GM12892 (cell line): ENCODE data around the gene NDUFAF4.
A peak's percentile ranks its signal among the peaks of the same experiment; 100 is the strongest.

ENCODE experiments used
- DNase-seq: peaks from one replicate; pipeline ENCODE4 v3.0.0; 2011; ENCODE audit not compliant: insufficient read length
- FAIRE-seq: peaks from 2 replicates; lab custom pipeline; 2011; peaks lifted over from hg19 to GRCh38; lab: Jason Lieb, UNC
- POLR2A ChIP-seq: IDR thresholded peaks from 2 replicates; pipeline ENCODE4 v1.6.1; 2011; ENCODE audit warnings: low read depth, low read length, control low read depth
- POLR2AphosphoS5 ChIP-seq: IDR thresholded peaks from 2 replicates; pipeline ENCODE4 v1.6.1; 2011; ENCODE audit warnings: low read depth, low read length, control low read depth
- TAF1 ChIP-seq: IDR thresholded peaks from 2 replicates; pipeline ENCODE4 v1.6.1; 2011; ENCODE audit warnings: low read depth, mild to moderate bottlenecking, control low read depth, low read length, borderline replicate concordance

NDUFAF4 gene

DNA sequence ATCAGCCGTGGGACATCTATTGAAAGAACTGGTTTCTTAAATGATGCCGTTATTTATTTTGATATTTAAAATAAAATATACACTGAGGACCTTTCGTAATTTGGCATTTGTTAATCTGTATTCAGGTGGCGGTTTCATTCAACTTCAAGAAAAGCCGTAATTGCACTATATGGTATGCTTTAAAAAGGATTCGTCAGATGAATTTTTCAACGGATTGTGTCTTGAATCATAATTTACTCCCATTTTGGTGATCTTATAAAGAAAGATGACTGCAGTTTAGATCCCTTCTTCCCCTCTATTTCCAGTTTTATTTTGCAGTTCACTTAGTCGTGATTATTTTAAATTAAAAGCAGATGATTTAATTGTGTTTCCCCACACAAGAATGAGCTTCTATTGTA is 27.6 kb upstream of the NDUFAF4 start:
- FAIRE-seq (no peak), DNase-seq (no peak)
- TF ChIP-seq TAF1 (no peak), POLR2A (no peak), POLR2AphosphoS5 (no peak)

DNA sequence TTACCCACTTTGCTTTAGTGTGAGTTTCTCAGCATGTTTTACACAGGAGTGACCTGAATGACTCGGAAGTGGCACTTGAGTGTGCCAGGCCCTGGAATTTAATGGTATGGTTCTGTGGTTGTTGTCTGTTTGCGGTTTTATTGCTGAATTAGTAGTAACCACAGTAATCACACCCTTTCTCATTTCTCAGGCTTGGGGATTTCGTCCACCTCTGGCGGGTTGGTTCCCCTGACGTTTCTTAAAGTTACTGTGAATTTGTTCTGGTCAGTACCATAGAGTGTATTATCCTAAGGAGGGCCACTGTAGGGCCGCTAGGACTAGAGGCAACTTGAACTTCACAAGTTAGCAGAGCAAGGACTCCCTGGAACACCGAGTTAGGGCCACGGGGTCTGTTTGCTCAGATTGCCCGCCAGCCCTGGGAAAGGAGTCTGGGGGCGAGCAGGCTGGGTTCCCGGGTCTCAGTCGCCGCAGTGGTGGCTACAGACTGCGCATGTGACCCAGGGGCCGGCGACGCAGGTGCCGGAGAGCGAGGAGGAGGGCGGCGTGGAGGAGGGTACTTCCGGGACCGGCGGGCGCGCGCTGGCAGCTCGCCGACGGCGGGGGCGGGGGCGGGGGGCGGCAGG is 26.3 kb upstream of the NDUFAF4 start:
- peak; percentile 42 for FAIRE-seq
- peak; percentile 57; the same call in 1 of the 2 replicates for TF ChIP-seq TAF1
- peak; percentile 58; the same call in 1 of the 2 replicates for TF ChIP-seq POLR2A
- no peak for TF ChIP-seq POLR2AphosphoS5
- no peak for DNase-seq

- FAIRE-seq (peak; percentile 53), DNase-seq (no peak)
- TF ChIP-seq TAF1, result no peak
- no peak for TF ChIP-seq POLR2AphosphoS5
- no peak for TF ChIP-seq POLR2A
These were observed 25.7 kb upstream of the NDUFAF4 start for GRCh38 chr6:96923400-96923799.

- FAIRE-seq (no peak), DNase-seq (no peak)
- TF ChIP-seq POLR2AphosphoS5 (no peak), POLR2A (no peak), TAF1 (no peak)
These were observed 19.4 kb upstream of the NDUFAF4 start for GRCh38 chr6:96917098-96917497.

DNA sequence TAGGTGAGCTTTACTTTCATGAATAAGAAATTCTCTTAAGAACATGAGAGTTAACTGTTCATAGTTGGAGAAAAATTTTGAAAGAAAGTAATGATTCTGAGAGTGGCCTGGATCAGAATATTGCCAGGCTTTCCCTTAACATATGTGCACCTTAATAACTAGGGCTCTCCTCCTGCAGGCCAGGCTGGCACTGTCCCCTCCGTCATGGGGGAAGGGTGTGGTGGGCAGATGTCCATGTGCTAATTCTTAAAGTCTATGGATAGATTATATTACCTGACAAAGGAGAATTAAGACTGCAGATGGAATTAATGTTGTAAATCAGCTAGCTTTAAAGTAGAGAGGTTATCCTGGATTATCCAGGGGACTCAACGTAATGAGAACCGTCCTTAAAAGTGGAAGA is 15.9 kb upstream of the NDUFAF4 start:
- no peak for TF ChIP-seq POLR2A
- no peak for TF ChIP-seq POLR2AphosphoS5
- no peak for TF ChIP-seq TAF1
- DNase-seq (no peak), FAIRE-seq (no peak)

DNA sequence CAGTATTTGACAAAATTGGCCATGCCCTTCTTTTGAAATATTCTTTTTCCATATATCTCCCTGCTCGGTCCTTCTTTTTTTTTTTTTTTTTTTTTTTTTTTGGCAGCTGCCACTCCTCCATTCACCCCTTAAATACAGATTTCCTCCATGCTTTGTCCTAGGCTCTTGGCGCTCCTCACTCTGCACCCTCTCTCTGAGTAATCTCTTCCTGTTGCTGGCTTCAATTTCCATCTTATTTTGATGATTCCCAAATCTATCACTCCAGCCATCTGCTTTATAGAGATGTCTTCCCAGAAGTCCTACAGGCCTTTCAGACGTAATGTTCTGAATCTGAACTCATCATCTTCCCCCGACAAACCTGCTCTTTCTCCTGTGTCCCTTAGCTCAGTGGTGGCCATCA is 14.1 kb upstream of the NDUFAF4 start:
- FAIRE-seq (no peak), DNase-seq (no peak)
- no peak for TF ChIP-seq TAF1
- TF ChIP-seq POLR2A, result no peak
- TF ChIP-seq POLR2AphosphoS5, result no peak

- DNase-seq, result no peak
- no peak for FAIRE-seq
- TF ChIP-seq TAF1 (no peak), POLR2A (no peak), POLR2AphosphoS5 (no peak)
These were observed 13.5 kb upstream of the NDUFAF4 start for GRCh38 chr6:96911171-96911570.

DNA sequence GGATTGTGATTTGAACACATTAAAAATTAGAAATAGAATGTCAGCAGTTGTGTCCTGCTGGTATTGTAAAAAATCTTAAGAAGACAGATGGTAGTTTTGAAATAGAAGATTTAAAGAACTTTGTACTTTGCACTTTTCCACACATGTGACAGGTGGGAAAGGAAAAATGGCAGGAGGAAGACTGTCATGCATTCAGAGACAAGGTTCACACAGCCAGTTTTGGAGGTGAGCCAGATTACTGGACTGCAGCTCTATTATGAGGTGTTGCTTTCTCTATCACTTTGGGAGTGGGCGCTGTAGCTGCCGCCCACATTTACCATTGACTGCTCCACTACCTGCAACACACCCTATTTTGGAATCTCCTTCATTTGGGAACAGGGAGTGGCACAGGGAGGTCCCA is 12.1 kb upstream of the NDUFAF4 start:
- DNase-seq, result no peak
- no peak for TF ChIP-seq POLR2A
- FAIRE-seq, result no peak

DNA sequence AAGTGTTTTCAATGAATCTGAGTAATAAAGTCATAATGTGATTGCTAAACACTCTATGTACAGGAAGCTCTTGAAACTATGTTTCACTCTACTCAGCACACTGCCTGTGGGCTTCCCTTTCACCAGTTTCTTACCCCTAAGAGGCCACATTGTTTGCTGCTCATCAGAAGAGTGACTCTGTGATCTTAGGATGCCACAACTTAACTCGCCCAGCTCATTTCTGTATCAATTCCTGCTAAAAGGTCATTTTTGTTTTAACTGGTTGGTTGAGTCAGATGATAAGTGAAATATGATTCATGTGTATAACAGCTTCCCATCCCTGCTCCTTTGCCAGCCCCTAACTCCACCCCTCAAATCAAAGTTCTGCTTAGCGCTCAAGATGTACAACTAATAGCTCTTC is 9.8 kb upstream of the NDUFAF4 start:
- DNase-seq, result no peak
- no peak for FAIRE-seq
- TF ChIP-seq TAF1, result no peak
- no peak for TF ChIP-seq POLR2A
- TF ChIP-seq POLR2AphosphoS5, result no peak

GRCh38 chr6:96900873-96901272 is 3.2 kb upstream of the NDUFAF4 start:
- TF ChIP-seq POLR2A, result no peak
- TF ChIP-seq POLR2AphosphoS5, result no peak
- no peak for TF ChIP-seq TAF1

DNA sequence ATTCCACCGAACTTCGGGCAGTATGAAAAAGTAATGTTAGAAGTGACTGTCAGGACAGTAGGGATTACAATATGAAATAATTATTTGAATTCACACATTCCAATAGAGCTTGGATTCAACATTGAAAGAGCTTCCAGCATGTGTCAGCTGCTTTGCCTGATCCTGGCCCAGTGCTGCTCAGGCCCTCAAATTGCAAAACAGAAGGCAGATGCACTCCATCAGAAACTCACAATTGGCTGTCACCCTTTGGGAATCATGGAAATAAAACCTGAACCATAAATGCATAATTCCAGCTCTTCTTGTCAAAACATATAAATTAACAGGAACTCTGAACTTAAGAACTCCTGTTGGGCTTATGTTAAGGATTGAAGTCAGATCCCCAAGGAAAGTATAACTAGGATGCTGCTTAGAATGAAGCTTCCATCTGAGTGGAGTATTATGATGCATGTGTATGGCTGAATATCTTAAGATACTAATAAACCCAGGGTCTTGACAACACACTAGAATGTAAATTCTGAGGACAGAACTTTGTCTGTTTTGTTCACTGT is 1.8 kb upstream of the NDUFAF4 start:
- TF ChIP-seq POLR2AphosphoS5 (no peak), POLR2A (no peak), TAF1 (no peak)
- DNase-seq, result no peak
- no peak for FAIRE-seq

More at GRCh38 chr6:96900873-96901272, 3.2 kb upstream of the NDUFAF4 start:
- DNase-seq, result no peak
- no peak for FAIRE-seq

DNA sequence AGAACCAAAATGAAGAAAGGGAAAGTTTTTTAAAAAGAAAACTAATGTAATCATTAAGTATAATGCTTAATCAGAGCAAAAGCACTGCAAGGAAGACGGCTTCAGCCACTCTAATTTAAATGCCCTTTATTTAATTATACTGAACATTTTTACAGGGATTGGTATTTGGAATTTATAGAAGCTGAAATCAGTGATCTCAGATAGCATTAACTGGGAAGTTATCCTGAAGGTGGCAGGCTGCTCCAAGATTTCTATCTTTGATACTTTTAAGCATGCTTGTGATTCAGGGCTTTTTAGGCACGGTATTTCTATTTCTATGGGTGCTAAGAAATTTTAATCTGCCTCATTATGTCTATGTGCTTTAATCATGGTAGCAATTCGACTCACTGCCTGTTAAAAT is 1.3 kb upstream of the NDUFAF4 start:
- DNase-seq (no peak), FAIRE-seq (no peak)
- TF ChIP-seq POLR2A, result no peak
- no peak for TF ChIP-seq TAF1
- TF ChIP-seq POLR2AphosphoS5, result no peak
